ENCODE data around the gene NOP14. TPM values are rescaled to one million over a fixed set of nuclear protein-coding genes. Genes with fewer than 3 reads are reported as not detected.

Gene NOP14
- polyA plus RNA-seq, 1 of the 3 experiments (the other 2 are of a cell fraction), result 9.8 TPM

DNA sequence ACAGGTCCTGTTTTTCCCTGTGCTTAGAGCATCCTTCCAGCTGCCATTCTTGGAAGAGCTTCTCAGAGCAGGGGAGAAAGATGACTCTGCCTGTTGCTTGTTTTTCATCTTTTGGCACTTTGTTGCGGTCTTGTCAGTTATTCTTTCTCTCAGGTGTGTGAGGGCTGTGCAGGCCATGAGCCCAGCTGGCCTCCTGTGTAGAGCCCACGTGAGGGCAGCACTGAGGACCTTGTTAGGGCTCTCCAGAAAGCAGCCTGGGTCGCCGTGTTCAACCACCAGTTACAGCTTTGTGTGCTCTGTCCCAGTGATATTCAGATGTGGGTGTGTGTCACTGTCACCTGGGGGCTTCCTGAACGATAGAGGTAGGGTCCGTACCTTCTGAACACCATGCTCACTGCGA lies 52.8 kb downstream of the NOP14 start (continued):
- no peak for TF ChIP-seq SMC3 (IDR thresholded peaks at IDR 0.05; ENCODE audit: low read depth, low read length)
- TF ChIP-seq, protein P1, sequence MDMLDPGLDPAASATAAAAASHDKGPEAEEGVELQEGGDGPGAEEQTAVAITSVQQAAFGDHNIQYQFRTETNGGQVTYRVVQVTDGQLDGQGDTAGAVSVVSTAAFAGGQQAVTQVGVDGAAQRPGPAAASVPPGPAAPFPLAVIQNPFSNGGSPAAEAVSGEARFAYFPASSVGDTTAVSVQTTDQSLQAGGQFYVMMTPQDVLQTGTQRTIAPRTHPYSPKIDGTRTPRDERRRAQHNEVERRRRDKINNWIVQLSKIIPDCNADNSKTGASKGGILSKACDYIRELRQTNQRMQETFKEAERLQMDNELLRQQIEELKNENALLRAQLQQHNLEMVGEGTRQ (IDR thresholded peaks at IDR 0.05; ENCODE audit: borderline replicate concordance, low read depth, low read length), result no peak
- TF ChIP-seq, protein P2, sequence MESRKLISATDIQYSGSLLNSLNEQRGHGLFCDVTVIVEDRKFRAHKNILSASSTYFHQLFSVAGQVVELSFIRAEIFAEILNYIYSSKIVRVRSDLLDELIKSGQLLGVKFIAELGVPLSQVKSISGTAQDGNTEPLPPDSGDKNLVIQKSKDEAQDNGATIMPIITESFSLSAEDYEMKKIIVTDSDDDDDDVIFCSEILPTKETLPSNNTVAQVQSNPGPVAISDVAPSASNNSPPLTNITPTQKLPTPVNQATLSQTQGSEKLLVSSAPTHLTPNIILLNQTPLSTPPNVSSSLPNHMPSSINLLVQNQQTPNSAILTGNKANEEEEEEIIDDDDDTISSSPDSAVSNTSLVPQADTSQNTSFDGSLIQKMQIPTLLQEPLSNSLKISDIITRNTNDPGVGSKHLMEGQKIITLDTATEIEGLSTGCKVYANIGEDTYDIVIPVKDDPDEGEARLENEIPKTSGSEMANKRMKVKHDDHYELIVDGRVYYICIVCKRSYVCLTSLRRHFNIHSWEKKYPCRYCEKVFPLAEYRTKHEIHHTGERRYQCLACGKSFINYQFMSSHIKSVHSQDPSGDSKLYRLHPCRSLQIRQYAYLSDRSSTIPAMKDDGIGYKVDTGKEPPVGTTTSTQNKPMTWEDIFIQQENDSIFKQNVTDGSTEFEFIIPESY (IDR thresholded peaks at IDR 0.05; ENCODE audit: borderline replicate concordance, low read depth), result no peak
- no peak for TF ChIP-seq SIN3A (IDR thresholded peaks at IDR 0.05; ENCODE audit: borderline replicate concordance, low read depth, low read length)
- no peak for TF ChIP-seq FOSL2 (IDR thresholded peaks at IDR 0.05; ENCODE audit: borderline replicate concordance, low read depth)
- no peak for TF ChIP-seq MEF2A (IDR thresholded peaks at IDR 0.05; ENCODE audit: borderline replicate concordance, low read depth)
- TF ChIP-seq EP300 (IDR thresholded peaks at IDR 0.05; ENCODE audit: borderline replicate concordance in 1 of 2, low read depth in 1 of 2, low read length in 1 of 2), result no peak
- TF ChIP-seq, protein P3, sequence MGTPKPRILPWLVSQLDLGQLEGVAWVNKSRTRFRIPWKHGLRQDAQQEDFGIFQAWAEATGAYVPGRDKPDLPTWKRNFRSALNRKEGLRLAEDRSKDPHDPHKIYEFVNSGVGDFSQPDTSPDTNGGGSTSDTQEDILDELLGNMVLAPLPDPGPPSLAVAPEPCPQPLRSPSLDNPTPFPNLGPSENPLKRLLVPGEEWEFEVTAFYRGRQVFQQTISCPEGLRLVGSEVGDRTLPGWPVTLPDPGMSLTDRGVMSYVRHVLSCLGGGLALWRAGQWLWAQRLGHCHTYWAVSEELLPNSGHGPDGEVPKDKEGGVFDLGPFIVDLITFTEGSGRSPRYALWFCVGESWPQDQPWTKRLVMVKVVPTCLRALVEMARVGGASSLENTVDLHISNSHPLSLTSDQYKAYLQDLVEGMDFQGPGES (IDR thresholded peaks at IDR 0.05; ENCODE audit: low read depth, low read length), result no peak
- no peak for TF ChIP-seq MXI1 (IDR thresholded peaks at IDR 0.05; ENCODE audit: low read depth, low read length)

DNA sequence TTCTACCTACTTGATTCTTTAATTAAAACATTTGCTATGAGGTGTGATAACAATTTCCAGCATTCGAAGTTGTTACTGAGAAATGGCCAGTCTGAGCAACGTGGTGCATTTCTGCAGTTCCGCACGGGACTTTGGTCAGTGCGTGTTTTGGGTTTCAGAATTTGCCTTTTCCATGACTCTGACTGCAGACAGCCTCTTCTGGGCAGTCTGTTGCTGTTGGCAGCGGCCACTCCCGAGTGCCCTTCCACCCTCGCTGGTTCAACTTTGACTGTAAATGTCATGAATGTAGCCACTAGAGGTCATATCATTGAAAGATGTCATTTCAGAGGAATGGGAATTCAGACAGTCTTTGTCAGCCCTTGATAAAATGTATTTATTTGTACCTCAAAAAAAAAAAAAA lies 53.6 kb downstream of the NOP14 start:
- WGBS (ENCODE audit: low lambda C conversion rate), result 90% methylated on average over 8 of the region's 8 CpGs
- TF ChIP-seq GABPA (IDR thresholded peaks at IDR 0.05; ENCODE audit: low read depth) (no peak), RCOR1 (IDR thresholded peaks at IDR 0.05; ENCODE audit: low read length) (no peak), EP300 (IDR thresholded peaks at IDR 0.05; ENCODE audit: borderline replicate concordance in 1 of 2, low read depth in 1 of 2, low read length in 1 of 2) (no peak), CHD2 (IDR thresholded peaks at IDR 0.05; ENCODE audit: low read length, partially characterized antibody) (no peak), RFX5 (IDR thresholded peaks at IDR 0.05; ENCODE audit: low read length) (no peak)
- TF ChIP-seq, protein P2 (IDR thresholded peaks at IDR 0.05; ENCODE audit: borderline replicate concordance, low read depth), result no peak
- TF ChIP-seq, protein P4, sequence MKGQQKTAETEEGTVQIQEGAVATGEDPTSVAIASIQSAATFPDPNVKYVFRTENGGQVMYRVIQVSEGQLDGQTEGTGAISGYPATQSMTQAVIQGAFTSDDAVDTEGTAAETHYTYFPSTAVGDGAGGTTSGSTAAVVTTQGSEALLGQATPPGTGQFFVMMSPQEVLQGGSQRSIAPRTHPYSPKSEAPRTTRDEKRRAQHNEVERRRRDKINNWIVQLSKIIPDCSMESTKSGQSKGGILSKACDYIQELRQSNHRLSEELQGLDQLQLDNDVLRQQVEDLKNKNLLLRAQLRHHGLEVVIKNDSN (IDR thresholded peaks at IDR 0.05; ENCODE audit: borderline replicate concordance, low read depth), result no peak
- no peak for DNase-seq
- H3K27ac ChIP-seq (ENCODE audit: low read depth in 2 of 2, low read length in 1 of 2), result no peak overlapping the region
- H3F3A ChIP-seq (replicated peaks; ENCODE audit: insufficient read depth), result no peaks in the 10 kb centered on the region
- no peak overlapping the region for H3K4me2 ChIP-seq
- ChIA-PET POLR2A (no interaction called here), CTCF (no interaction called here)
- peaks cover 0 to 7% of the 10 kb centered on the region in 2 experiments; a peak in 2 of 4 replicates for H3K4me1 ChIP-seq (ENCODE audit: control insufficient read depth in 1 of 2, insufficient read depth in 2 of 2, low read depth in 1 of 2, low read length in 1 of 2)
- no peak overlapping the region for H3K9ac ChIP-seq
- H3K9me2 ChIP-seq, result no peaks in the 10 kb centered on the region
- no peaks in the 10 kb centered on the region for H4K20me1 ChIP-seq (ENCODE audit: insufficient read depth)
- H3K4me3 ChIP-seq (ENCODE audit: low read depth in 2 of 2, low read length in 1 of 2), result no peak overlapping the region
- H3K79me2 ChIP-seq (ENCODE audit: insufficient read depth), result no peaks in the 10 kb centered on the region
- peaks cover 54 to 72% of the 10 kb centered on the region in 2 experiments for H3K36me3 ChIP-seq (replicated peaks in 1 of 2; ENCODE audit: control insufficient read depth in 1 of 2, insufficient read depth in 2 of 2, low read length in 1 of 2)
- no peaks in the 10 kb centered on the region for H3K9me3 ChIP-seq
- no peak overlapping the region for H2AFZ ChIP-seq (ENCODE audit: low read depth)
- H3K27me3 ChIP-seq (ENCODE audit: insufficient read depth), result no peaks in the 10 kb centered on the region

Measured in SK-N-SH (cell line).